OCI-LY7 (cell line): ENCODE data around the gene RELB. TPM values are rescaled to one million over a fixed set of nuclear protein-coding genes. Genes with fewer than 3 reads are reported as not detected.
A peak's percentile ranks its signal among the peaks of the same experiment; 100 is the strongest.

Experiments
- BruUV-seq: library from RNA; stranded (reverse); fragments of 400-500 nt; replicated peaks from 2 replicates; lab custom pipeline; 2021; lab: Mats Ljungman, UMichigan
- CTCF ChIA-PET: fragments of 300-600 bp; sonication (Branson Sonifier 250); formaldehyde crosslinking; loops from one replicate; lab custom pipeline; 2022; ENCODE audit warnings: antibody characterized with exemption; ENCODE audit not compliant: unreplicated experiment; lab: Charles Lee
- POLR2A ChIA-PET: fragments of 300-600 bp; sonication (Branson Sonifier 250); formaldehyde crosslinking; loops from one replicate; lab custom pipeline; 2022; ENCODE audit warnings: antibody characterized with exemption; lab: Charles Lee
- DNase-seq: peaks from one replicate; pipeline ENCODE4 v3.0.0-alpha.2; 2015; ENCODE audit warnings: low spot score
- H2AFZ ChIP-seq: fragments of 200-600 bp; sonication (generic), shearing (Covaris generic); 2 replicates; pipeline ENCODE4 v1.6.1; 2014; ENCODE audit warnings: mild to moderate bottlenecking, antibody characterized with exemption, low read length, moderate library complexity
- H3K27ac ChIP-seq: fragments of 200-600 bp; sonication (generic); 2 replicates; pipeline ENCODE4 v1.5.1; 2014; ENCODE audit warnings: mixed run types, low read depth, mild to moderate bottlenecking, moderate library complexity, low read length, inconsistent platforms; ENCODE audit not compliant: poor library complexity, severe bottlenecking
- H3K36me3 ChIP-seq: fragments of 200-600 bp; sonication (generic); 2 replicates; pipeline ENCODE4 v1.6.1; 2014; ENCODE audit warnings: mild to moderate bottlenecking, antibody characterized with exemption, low read length, moderate library complexity, mixed read lengths; ENCODE audit not compliant: insufficient read depth
- H3K4me1 ChIP-seq: fragments of 200-600 bp; sonication (generic); 2 replicates; pipeline ENCODE4 v1.5.1; 2014; ENCODE audit warnings: mild to moderate bottlenecking, low read length; ENCODE audit not compliant: insufficient read depth, poor library complexity, severe bottlenecking
- H3K4me2 ChIP-seq: fragments of 200-600 bp; sonication (generic); 2 replicates; pipeline ENCODE4 v1.6.1; 2014; ENCODE audit warnings: mild to moderate bottlenecking, low read length
- H3K4me3 ChIP-seq: fragments of 200-600 bp; sonication (generic); 2 replicates; pipeline ENCODE4 v1.5.1; 2014; ENCODE audit warnings: mild to moderate bottlenecking, low read depth, low read length; ENCODE audit not compliant: poor library complexity, severe bottlenecking
- H3K79me2 ChIP-seq: fragments of 200-600 bp; sonication (generic); 2 replicates; pipeline ENCODE4 v1.6.1; 2016; ENCODE audit warnings: low read depth, mild to moderate bottlenecking, low read length, moderate library complexity, mixed read lengths; ENCODE audit not compliant: insufficient read depth
- H3K9me2 ChIP-seq: fragments of 200-600 bp; sonication (generic); 2 replicates; pipeline ENCODE4 v1.6.1; 2016; ENCODE audit warnings: mild to moderate bottlenecking, low read length, mixed read lengths; ENCODE audit not compliant: insufficient read depth
- H3K9me3 ChIP-seq: fragments of 200-600 bp; sonication (generic); 2 replicates; pipeline ENCODE4 v1.6.1; 2014; ENCODE audit warnings: mild to moderate bottlenecking, mixed run types, low read length, mixed read lengths
- H4K20me1 ChIP-seq: fragments of 200-600 bp; sonication (generic); 2 replicates; pipeline ENCODE4 v1.6.1; 2014; ENCODE audit warnings: mild to moderate bottlenecking, antibody characterized with exemption, low read length, moderate library complexity, mixed read lengths; ENCODE audit not compliant: insufficient read depth
- EZH2phosphoT487 ChIP-seq: fragments of 200-600 bp; sonication (generic); IDR thresholded peaks from 2 replicates; pipeline ENCODE4 v1.6.1; 2018; ENCODE audit warnings: low read depth, borderline replicate concordance, mild to moderate bottlenecking, mixed run types, antibody characterized with exemption, low read length, moderate library complexity, mixed read lengths
- intact Hi-C: fragments of 100-400 bp; cut with micrococcal nuclease; formaldehyde crosslinking; loops from one replicate; pipeline ENCODE4 v1.10.0; 2022; ENCODE audit not compliant: unreplicated experiment
- total RNA-seq, 2 experiments: library from RNA; depleted of rRNA in 1 of 2; stranded (reverse); fragments of >200 nt in 1 of 2; shearing (Covaris generic) in 1 of 2; gene quantifications; 2 replicates each; pipeline ENCODE4 v1.2.3, GENCODE V29; 2014 to 2022
- TF ChIP-seq, protein P1 (sequence below): fragments of 200-600 bp; sonication (generic); conservative IDR thresholded peaks from 2 replicates; pipeline ENCODE4 v1.5.1; 2014; ENCODE audit warnings: mild to moderate bottlenecking, antibody characterized with exemption, low read length, moderate library complexity, mixed read lengths

Gene RELB
- total RNA-seq, 2 experiments from 2014 or later: 36.9 to 51.1 TPM

DNA sequence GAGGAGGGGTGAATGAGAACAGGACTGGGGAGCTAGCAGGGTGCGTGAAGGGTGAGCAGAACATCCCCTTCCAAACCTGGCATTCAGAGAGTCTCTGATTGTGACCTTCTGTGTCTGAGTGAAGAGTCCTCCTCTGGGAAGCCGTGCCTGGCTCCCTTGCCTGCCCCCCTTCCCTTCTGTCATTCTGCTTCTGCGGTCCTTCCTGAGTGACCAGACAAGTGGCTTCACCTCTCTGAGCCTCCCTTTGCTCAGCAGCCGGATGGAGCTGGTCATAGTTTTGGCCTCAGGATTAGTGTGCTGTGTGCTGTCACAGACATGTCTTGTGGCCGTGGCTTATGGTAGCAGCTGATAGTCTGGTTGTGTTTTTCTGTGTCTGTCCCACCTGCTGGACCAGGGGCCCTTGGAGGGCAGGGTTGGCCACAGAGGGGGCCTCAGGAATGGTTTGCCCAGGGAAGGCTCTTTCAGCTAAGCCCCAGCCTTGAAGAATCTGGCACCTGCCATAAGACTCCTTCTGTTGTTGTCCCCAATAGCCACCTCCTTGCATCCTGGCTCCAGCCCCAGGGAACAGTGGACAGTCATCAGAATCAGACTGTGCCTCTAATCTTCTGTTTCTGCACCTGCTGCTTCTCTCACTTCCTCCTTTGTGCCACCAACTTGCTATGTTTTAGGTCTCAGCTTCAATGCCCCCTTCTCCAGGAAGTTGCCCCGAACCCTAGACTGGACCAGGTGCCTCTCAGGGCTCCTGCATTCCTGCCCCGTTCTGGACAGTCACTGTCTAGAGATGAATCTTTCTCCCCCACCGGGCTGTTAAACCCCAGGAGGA, 40.1 kb upstream of the RELB start:
- CTCF ChIA-PET: interaction anchor here (0.7 kb wide), 1 partner anchor 496 kb away, joined by 3 read pairs; no protein-coding TSS in a partner anchor
- Histone ChIP-seq H3K36me3 (peaks cover 59% of the 10 kb centered on the region), H3K4me1 (peaks cover 59% of the 10 kb centered on the region), H3K4me2 (peak overlapping the region; percentile 81), H2AFZ (no peak overlapping the region), H3K4me3 (peak overlapping the region; percentile 75), H3K27ac (peak overlapping the region; percentile 82), H3K9me3 (no peaks in the 10 kb centered on the region), H4K20me1 (no peaks in the 10 kb centered on the region), H3K79me2 (peaks cover 72% of the 10 kb centered on the region), H3K9me2 (no peaks in the 10 kb centered on the region)
- peak; percentile 89 for DNase-seq
- POLR2A ChIA-PET: interaction anchor here (0.5 to 1.2 kb wide), 3 partner anchors 23 to 821 kb away, joined by 3 to 4 read pairs (median 3); partner anchors contain the start of gene DMPK
- intact Hi-C loops: loop anchor here (1.0 kb wide), 1 partner anchor 38 kb away; no protein-coding TSS in a partner anchor
- BruUV-seq: no TSS peak
- TF ChIP-seq, protein P1, sequence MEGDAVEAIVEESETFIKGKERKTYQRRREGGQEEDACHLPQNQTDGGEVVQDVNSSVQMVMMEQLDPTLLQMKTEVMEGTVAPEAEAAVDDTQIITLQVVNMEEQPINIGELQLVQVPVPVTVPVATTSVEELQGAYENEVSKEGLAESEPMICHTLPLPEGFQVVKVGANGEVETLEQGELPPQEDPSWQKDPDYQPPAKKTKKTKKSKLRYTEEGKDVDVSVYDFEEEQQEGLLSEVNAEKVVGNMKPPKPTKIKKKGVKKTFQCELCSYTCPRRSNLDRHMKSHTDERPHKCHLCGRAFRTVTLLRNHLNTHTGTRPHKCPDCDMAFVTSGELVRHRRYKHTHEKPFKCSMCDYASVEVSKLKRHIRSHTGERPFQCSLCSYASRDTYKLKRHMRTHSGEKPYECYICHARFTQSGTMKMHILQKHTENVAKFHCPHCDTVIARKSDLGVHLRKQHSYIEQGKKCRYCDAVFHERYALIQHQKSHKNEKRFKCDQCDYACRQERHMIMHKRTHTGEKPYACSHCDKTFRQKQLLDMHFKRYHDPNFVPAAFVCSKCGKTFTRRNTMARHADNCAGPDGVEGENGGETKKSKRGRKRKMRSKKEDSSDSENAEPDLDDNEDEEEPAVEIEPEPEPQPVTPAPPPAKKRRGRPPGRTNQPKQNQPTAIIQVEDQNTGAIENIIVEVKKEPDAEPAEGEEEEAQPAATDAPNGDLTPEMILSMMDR: no peak
- no peak for TF ChIP-seq EZH2phosphoT487

DNA sequence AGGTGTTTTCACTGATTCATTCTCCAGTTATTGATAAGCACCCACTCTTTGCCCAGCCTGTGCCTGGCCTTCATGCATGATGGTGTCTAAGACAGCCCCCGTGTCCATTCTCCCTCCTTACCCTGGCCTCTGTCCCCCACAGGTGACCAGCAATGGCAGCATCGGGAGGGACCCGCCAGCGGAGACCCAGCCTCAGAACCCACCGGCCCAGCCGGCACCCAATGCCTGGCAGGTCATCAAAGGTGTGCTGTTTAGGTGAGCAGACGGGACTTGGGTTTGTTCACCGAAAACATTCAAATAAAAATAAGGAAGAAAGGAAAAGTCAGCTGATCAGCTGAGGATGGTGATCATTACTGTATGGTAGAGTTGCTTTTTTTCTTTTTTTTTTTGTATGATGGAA, 39.4 kb upstream of the RELB start:
- Histone ChIP-seq H3K4me3 (peak overlapping the region; percentile 75), H3K27ac (peak overlapping the region; percentile 82), H3K4me2 (peak overlapping the region; percentile 81)

More for the DNA sequence above, 39.4 kb upstream of the RELB start:
- no TSS peak for BruUV-seq
- TF ChIP-seq, protein P1: no peak
- TF ChIP-seq EZH2phosphoT487: no peak
- Histone ChIP-seq H3K9me3 (no peaks in the 10 kb centered on the region), H2AFZ (no peak overlapping the region), H4K20me1 (no peaks in the 10 kb centered on the region), H3K4me1 (peaks cover 56% of the 10 kb centered on the region), H3K36me3 (peaks cover 65% of the 10 kb centered on the region), H3K79me2 (peaks cover 65% of the 10 kb centered on the region), H3K9me2 (no peaks in the 10 kb centered on the region)
- intact Hi-C loops: loop anchor here (1.0 kb wide), 1 partner anchor 37 kb away; no protein-coding TSS in a partner anchor
- DNase-seq: no peak
- POLR2A ChIA-PET: interaction anchor here (0.9 kb wide), 1 partner anchor 409 kb away, joined by 3 read pairs; no protein-coding TSS in a partner anchor
- CTCF ChIA-PET: no interaction called here
